Neuronal stem cell (in vitro differentiated cells): ENCODE results near the gene TMC4.
"Not testable (repeated sequence)": the region's sequence is repeated elsewhere in the genome, so short reads cannot be mapped to it uniquely, and the experiment has no call there.

Experiments used
- DNase-seq: peaks from one replicate; pipeline ENCODE4 v3.0.0-alpha.2; 2013; ENCODE audit warnings: low spot score
- H2AFZ ChIP-seq: one replicate; pipeline ENCODE4 v1.6.1; 2013; ENCODE audit warnings: mild to moderate bottlenecking, low read length, inconsistent platforms
- H2AK5ac ChIP-seq: 2 replicates; pipeline ENCODE4 v1.6.1; 2013; ENCODE audit warnings: low read depth, mild to moderate bottlenecking, inconsistent platforms, low read length, moderate library complexity, mixed read lengths
- H2BK120ac ChIP-seq: 2 replicates; pipeline ENCODE4 v1.6.1; 2013; ENCODE audit warnings: low read depth, mild to moderate bottlenecking, inconsistent platforms, low read length, moderate library complexity, mixed read lengths
- H2BK12ac ChIP-seq: one replicate; pipeline ENCODE4 v1.6.1; 2013; ENCODE audit warnings: low read length, inconsistent platforms
- H2BK15ac ChIP-seq: 2 replicates; pipeline ENCODE4 v1.6.1; 2013; ENCODE audit warnings: mild to moderate bottlenecking, low read length, inconsistent platforms, mixed read lengths
- H2BK5ac ChIP-seq: one replicate; pipeline ENCODE4 v1.6.1; 2013; ENCODE audit warnings: inconsistent platforms, mild to moderate bottlenecking, low read length, moderate library complexity
- H3K14ac ChIP-seq: one replicate; pipeline ENCODE4 v1.6.1; 2013; ENCODE audit warnings: low read length, inconsistent platforms
- H3K18ac ChIP-seq: 2 replicates; pipeline ENCODE4 v1.6.1; 2013; ENCODE audit warnings: low read length, inconsistent platforms
- H3K23ac ChIP-seq: 2 replicates; pipeline ENCODE4 v1.6.1; 2013; ENCODE audit warnings: low read depth, mild to moderate bottlenecking, mixed read lengths, low read length, inconsistent platforms; ENCODE audit not compliant: poor library complexity
- H3K27ac ChIP-seq: replicated peaks from 3 replicates; pipeline ENCODE4 v1.5.1; 2013; ENCODE audit warnings: low read length, inconsistent platforms
- H3K27me3 ChIP-seq, 3 experiments: 2 replicates each; pipeline ENCODE4 v1.6.1; 2013; ENCODE audit warnings: low read length in 3 of 3, mild to moderate bottlenecking in 2 of 3, inconsistent platforms in 1 of 3, low read depth in 1 of 3, mixed read lengths in 1 of 3, moderate library complexity in 1 of 3; ENCODE audit not compliant: control insufficient read depth in 3 of 3, insufficient read depth in 3 of 3
- H3K36me3 ChIP-seq, 2 donors: replicated peaks in 1 of 2; 2 replicates each; pipeline ENCODE4 v1.6.1; 2013; ENCODE audit warnings: low read length in 2 of 2; ENCODE audit not compliant: control insufficient read depth in 2 of 2, insufficient read depth in 2 of 2
- H3K4ac ChIP-seq: 2 replicates; pipeline ENCODE4 v1.6.1; 2013; ENCODE audit warnings: inconsistent platforms, mild to moderate bottlenecking, low read length, moderate library complexity
- H3K4me1 ChIP-seq, 2 donors: 1 replicate in 1 of 2; 2 replicates in 1 of 2; pipeline ENCODE4 v1.6.1; 2013; ENCODE audit warnings: low read length in 2 of 2, low read depth in 1 of 2; ENCODE audit not compliant: control insufficient read depth in 2 of 2, insufficient read depth in 1 of 2
- H3K4me2 ChIP-seq: one replicate; pipeline ENCODE4 v1.6.1; 2013; ENCODE audit warnings: mild to moderate bottlenecking, low read length, inconsistent platforms; ENCODE audit not compliant: insufficient read depth, poor library complexity, severe bottlenecking
- H3K4me3 ChIP-seq, 2 donors: 2 replicates each; pipeline ENCODE4 v1.5.1; 2013; ENCODE audit warnings: low read length in 2 of 2, mild to moderate bottlenecking in 2 of 2, inconsistent platforms in 1 of 2, moderate library complexity in 1 of 2
- H3K79me1 ChIP-seq: one replicate; pipeline ENCODE4 v1.6.1; 2013; ENCODE audit warnings: low read depth, mild to moderate bottlenecking, inconsistent platforms, low read length, moderate library complexity
- H3K9ac ChIP-seq: one replicate; pipeline ENCODE4 v1.6.1; 2013; ENCODE audit warnings: mild to moderate bottlenecking, low read depth, low read length, inconsistent platforms; ENCODE audit not compliant: poor library complexity
- H3K9me3 ChIP-seq, 2 donors: replicated peaks in 1 of 2; 2 replicates each; pipeline versions ENCODE3 to v1.6.1; 2013; ENCODE audit warnings: low read length in 2 of 2, mild to moderate bottlenecking in 2 of 2, inconsistent platforms in 1 of 2, low read depth in 1 of 2, mixed read lengths in 1 of 2, moderate library complexity in 1 of 2; ENCODE audit not compliant: control insufficient read depth in 2 of 2, insufficient read depth in 1 of 2
- H4K8ac ChIP-seq: one replicate; pipeline ENCODE4 v1.6.1; 2013; ENCODE audit warnings: low read depth, mild to moderate bottlenecking, inconsistent platforms, low read length, moderate library complexity
- H4K91ac ChIP-seq: one replicate; pipeline ENCODE4 v1.6.1; 2013; ENCODE audit warnings: low read length, low read depth, mild to moderate bottlenecking, inconsistent platforms; ENCODE audit not compliant: poor library complexity
- WGBS, 2 donors: extraction: QIAGEN DNeasy Blood & Tissue Kit; methylation state at CpG; one replicate each; pipeline ENCODE4 v1.1.7; 2013; ENCODE audit warnings: missing lambda C conversion rate in 2 of 2, mixed read lengths in 1 of 2; ENCODE audit not compliant: insufficient read length in 2 of 2, insufficient replicate concordance in 1 of 2; ENCODE audit errors: extremely low coverage in 2 of 2; 5-methylcytosine and 5-hydroxymethylcytosine counted together

The TMC4 gene

DNA sequence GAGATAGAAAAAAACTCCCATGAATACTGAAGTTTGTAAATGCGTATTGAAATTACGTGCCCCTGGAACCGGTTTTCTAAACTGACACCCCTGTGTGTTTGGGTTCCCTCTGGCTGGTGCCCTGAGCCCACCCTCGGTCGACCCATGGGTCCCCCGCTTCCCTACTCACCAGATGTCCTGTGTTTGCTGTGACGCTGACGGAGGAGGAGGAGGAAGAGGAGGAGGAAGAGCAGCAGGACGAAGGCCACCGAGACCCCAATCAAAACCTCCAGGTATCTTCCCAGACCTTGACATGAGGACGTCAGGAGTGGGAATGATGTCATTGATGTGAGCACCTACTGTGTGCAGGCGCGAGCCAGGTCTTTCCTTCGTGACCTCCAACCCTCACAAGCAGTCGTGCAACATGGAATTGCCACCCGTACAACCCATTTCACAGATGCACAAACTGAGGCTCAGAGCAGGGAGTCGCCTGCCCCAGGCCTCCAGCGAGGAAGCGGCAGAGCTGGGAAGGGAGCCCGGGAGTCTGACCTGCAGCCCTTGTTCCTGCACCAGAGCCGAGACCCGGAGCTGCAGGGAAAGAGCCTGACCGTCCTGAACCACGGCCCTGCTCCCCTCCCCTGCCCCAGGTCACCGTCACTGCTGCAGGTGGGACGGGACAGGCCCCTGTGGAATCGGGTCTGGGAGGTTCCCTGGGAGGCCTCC, 46.2 kb upstream of the TMC4 start:
- no peak overlapping the region for H2AK5ac ChIP-seq
- DNase-seq: no peak
- peaks cover 0 to 2% of the 10 kb centered on the region in 2 donors for H3K9me3 ChIP-seq
- H3K79me1 ChIP-seq: no peaks in the 10 kb centered on the region
- H3K27ac ChIP-seq: no peak overlapping the region
- H2AFZ ChIP-seq: no peak overlapping the region
- H3K4ac ChIP-seq: no peak overlapping the region
- WGBS, 2 donors: no CpG with 5 or more reads among the region's 27 CpGs
- H2BK5ac ChIP-seq: no peak overlapping the region
- no peak overlapping the region for H4K8ac ChIP-seq
- H3K4me2 ChIP-seq: no peak overlapping the region
- H2BK120ac ChIP-seq: no peak overlapping the region
- H3K23ac ChIP-seq: no peak overlapping the region
- H3K18ac ChIP-seq: no peak overlapping the region
- no peak overlapping the region for H3K4me3 ChIP-seq
- H3K14ac ChIP-seq: peak overlapping the region; percentile 17
- H3K4me1 ChIP-seq: no peaks in the 10 kb centered on the region
- H3K36me3 ChIP-seq: peaks cover 0 to 4% of the 10 kb centered on the region in 2 donors
- H3K9ac ChIP-seq: no peak overlapping the region
- H4K91ac ChIP-seq: no peak overlapping the region
- no peak overlapping the region for H2BK15ac ChIP-seq
- H2BK12ac ChIP-seq: peak overlapping the region; percentile 41
- peaks cover 0 to 2% (median 0%) of the 10 kb centered on the region in 3 experiments for H3K27me3 ChIP-seq

DNA sequence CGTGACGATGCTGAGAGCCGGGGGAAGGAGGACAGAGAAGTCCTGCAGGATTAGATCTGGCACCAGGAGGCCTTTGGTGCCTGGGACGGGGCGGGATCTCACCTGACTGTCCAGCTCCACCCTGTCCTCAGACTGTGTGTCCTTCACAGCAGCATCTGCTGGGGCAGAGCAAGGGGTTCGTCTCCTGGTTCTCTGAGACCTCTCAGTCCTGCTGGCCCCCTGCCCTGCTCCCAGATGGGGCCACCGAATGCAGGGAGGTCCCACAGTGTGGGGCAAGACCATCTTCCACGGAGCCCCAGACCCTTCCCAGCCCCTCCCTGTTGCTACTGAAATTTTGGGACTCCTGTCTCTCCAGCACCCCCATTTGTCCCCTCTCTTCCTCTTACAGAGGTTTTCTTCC, 45.3 kb upstream of the TMC4 start:
- Histone ChIP-seq H3K4me3 (no peak overlapping the region), H3K27ac (no peak overlapping the region), H3K14ac (no peak overlapping the region), H3K18ac (no peak overlapping the region), H3K4ac (no peak overlapping the region), H4K8ac (no peak overlapping the region), H2AFZ (no peak overlapping the region), H3K4me1 (no peaks in the 10 kb centered on the region), H3K4me2 (no peak overlapping the region), H3K27me3 (peaks cover 0 to 2% (median 0%) of the 10 kb centered on the region in 3 experiments), H2AK5ac (no peak overlapping the region), H3K23ac (no peak overlapping the region), H2BK120ac (no peak overlapping the region), H3K79me1 (no peaks in the 10 kb centered on the region), H3K9me3 (peaks cover 0 to 2% of the 10 kb centered on the region in 2 donors), H2BK5ac (no peak overlapping the region), H3K9ac (no peak overlapping the region), H3K36me3 (peaks cover 0 to 4% of the 10 kb centered on the region in 2 donors), H2BK12ac (no peak overlapping the region), H2BK15ac (no peak overlapping the region), H4K91ac (no peak overlapping the region)
- DNase-seq: no peak
- WGBS, 2 donors: no CpG with 5 or more reads among the region's 8 CpGs

DNA sequence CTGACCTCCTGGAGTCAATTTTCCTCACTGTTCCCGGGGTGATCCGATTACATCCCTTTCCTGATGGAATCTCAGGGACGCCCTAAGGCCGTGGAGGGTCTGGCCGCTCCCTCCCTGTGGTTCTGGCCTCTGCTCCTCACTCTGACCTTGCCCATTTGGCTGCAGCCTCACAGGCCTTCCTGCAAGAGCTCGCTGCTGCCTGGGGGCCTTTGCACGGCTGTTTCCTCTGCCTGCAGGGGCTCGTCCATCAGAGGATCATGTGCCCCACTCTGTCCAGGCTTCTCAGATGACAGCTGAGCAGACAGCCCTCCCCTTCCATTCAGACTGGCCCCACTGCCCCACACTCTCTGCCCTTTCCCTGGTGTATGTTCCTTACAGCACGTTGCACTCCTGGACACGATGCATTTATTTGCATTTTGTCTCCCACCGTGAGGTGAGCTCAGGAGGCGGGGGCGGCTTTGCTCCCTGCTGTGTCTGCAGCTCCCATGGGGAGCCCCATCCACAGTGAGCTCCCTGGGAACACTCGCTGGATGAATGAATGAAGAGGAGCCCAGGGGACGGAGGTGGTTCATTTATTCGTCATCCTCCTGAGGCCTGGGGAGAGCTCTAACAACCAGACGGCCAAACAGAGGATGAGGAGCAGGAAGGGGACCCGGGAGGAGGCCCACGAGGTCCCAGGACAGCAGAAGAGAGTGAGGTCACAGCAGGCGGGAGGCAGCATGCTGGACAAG, 44.7 kb upstream of the TMC4 start:
- not testable (repeated sequence) for H2BK15ac ChIP-seq, H4K91ac ChIP-seq, H2AK5ac ChIP-seq, H2BK12ac ChIP-seq, H3K36me3 ChIP-seq, H2AFZ ChIP-seq, H3K27me3 ChIP-seq, H2BK5ac ChIP-seq, H2BK120ac ChIP-seq, H3K4ac ChIP-seq, H3K9ac ChIP-seq, DNase-seq, H3K4me3 ChIP-seq, H3K9me3 ChIP-seq, H3K4me1 ChIP-seq, H3K4me2 ChIP-seq, H3K79me1 ChIP-seq, H3K14ac ChIP-seq, H3K18ac ChIP-seq, H3K27ac ChIP-seq, H4K8ac ChIP-seq, H3K23ac ChIP-seq
- WGBS, 2 donors: no CpG with 5 or more reads among the region's 20 CpGs

DNA sequence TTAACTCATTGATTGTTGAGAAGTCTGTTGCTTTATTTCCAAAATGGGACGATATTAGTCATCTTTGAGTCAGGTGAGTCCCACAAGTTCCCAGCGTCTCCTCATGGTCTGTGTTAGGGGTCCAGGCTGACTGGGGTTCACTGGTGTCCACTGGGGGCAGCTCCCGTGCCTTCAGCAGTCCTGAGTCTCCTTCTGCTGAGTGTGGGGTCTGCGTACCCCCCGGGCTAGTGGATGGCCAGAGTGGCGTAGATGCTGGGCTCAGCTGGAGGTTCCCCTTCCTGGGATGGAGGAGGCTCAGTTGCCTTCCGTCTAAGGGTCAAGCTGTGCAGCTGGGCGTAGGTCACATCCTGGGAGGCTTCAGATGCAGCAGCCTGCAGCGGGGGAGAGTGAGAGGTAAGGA, 43.9 kb upstream of the TMC4 start:
- H2BK120ac ChIP-seq: no peak overlapping the region
- no peak overlapping the region for H4K8ac ChIP-seq
- H3K9me3 ChIP-seq: peaks cover 0 to 2% of the 10 kb centered on the region in 2 donors
- no peak overlapping the region for H2AFZ ChIP-seq
- H3K79me1 ChIP-seq: no peaks in the 10 kb centered on the region
- no peak overlapping the region for H2BK15ac ChIP-seq
- peaks cover 0 to 4% of the 10 kb centered on the region in 2 donors for H3K36me3 ChIP-seq
- H3K4ac ChIP-seq: no peak overlapping the region
- H2BK5ac ChIP-seq: no peak overlapping the region
- no peaks in the 10 kb centered on the region for H3K27me3 ChIP-seq
- DNase-seq: no peak
- H2AK5ac ChIP-seq: no peak overlapping the region
- no peak overlapping the region for H3K4me3 ChIP-seq
- H3K4me2 ChIP-seq: no peak overlapping the region
- H3K14ac ChIP-seq: no peak overlapping the region
- H2BK12ac ChIP-seq: no peak overlapping the region
- WGBS, 2 donors: no CpG with 5 or more reads among the region's 9 CpGs
- H3K4me1 ChIP-seq: no peaks in the 10 kb centered on the region
- no peak overlapping the region for H3K18ac ChIP-seq
- H3K9ac ChIP-seq: no peak overlapping the region
- no peak overlapping the region for H4K91ac ChIP-seq
- no peak overlapping the region for H3K23ac ChIP-seq
- no peak overlapping the region for H3K27ac ChIP-seq
